Measurements from ENCODE around the gene ADAMTSL2.

ADAMTSL2 gene

GRCh38 chr9:133502112-133502511 is 32.4 kb upstream of the ADAMTSL2 start:
- no peak for DNase-seq

DNA sequence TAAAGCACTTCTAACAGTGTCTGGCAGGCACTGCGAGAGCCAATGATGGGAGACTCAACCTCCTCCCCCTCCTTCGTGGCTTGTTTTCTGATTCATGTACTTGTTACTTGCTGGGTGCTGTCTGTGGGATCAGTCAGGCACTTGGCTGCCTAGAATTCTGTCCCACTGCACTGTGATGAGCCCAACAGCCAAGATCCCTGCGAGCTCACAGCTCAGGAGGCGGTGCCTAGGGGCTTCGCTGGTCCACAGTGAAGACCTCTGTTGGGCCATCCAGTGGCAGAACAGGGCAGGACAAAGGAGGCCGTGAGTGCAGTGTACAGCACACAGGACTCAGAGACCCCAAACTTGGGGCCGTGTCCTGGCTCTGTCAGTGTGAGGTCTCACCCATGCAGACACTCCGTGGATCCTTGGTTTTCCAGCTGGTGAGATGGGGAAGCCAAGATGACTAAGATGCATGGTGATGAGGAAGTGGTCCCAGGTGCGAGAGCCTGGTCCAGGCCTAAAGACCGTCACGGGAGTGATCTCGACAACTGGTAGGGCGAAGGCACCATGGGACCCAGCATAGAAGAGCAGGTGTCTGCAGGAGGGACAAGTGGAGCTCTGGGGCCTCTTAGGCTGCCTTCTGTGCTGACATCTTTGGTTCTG is 29.2 kb upstream of the ADAMTSL2 start:
- DNase-seq = no peak

DNA sequence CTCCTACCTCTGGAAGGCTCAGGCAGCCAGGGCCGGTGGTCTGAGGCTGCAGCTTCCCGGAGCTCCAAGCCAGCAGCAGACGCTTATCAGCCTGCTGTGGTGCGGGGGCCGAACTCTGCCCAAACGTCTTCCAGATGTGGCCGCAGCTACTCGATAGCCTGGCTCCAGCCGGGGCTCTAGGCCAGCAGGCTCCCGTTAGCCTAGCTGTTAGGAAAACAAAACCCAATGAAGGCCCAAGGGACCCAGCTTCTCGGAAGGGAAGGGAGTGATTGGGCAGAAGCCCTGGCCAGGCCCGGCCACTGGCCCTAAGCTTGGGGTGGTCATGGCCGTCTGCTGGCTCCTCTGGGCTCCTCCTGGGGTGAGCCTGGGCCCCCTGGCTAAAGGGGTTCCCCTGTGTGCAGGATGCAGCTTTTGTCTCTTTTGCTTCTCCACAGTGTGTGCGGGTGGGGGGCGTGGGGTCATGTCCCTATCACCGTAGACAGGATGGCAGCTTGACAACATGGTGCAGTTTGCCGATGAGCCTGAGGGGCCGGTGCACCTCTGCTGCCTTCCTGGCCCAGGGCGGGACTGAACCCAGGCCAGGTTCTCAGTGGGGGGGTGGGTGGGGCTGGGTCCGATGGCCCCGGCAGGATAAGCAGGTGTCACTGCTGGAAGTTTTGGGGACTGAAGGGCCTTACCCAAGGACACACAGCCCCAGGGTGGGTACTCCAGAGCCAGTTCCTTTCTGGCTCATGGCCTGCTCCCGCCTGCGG is 28.4 kb upstream of the ADAMTSL2 start:
- no peak for DNase-seq

DNA sequence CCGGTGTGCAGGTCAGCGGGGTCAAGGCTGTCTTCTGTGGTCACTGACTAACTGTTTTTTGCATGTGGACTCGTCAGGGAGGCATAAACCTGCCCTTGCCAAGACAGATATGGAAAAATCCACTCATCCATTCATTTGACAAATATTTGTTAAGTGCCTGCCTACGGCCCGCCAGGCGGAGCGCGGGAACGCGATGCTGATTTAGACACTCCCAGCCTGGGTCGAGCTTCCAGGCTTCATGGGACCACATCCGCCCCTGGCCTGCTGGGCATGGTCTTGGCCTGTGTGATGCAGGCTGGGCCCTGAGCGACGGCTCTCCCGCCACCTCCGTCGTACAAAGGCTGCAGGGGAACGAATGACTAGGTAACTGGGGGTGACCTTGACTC is 27.9 kb upstream of the ADAMTSL2 start:
- DNase-seq = no peak

DNA sequence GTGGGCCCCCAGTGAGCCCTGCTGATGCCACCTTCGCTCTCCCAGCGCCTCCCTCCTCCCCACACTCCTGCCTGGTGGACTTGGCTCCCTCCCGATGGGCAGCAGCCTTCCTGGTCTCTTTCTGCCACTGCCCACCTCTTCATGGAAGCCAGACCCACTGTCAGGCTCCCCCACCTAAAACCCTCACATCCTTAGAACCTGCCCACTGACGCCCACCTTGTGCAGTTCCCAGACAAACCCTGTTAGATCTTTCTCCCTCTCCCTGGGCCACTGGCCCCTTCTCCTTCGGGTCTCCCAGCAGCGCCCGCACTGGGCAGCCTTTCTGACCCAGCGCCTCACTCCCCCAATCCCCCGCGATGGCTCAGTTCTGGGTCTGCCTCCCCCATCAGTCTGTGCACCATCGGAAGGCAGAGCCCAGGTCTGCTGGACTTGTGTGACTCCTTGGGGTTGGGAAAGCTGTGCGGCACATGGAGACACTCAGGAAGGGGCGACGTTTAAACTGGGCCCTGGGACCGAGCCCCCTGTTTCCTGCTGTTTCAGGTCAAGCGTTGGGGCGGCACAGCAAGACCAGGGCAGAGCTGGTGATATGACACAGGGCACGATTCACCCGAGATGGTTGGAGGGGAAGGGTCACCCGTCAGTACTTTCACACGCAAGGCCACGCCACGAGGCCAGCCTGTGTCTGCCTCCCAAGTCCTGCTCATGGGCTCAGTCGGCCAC is 27.1 kb upstream of the ADAMTSL2 start:
- DNase-seq = no peak

DNA sequence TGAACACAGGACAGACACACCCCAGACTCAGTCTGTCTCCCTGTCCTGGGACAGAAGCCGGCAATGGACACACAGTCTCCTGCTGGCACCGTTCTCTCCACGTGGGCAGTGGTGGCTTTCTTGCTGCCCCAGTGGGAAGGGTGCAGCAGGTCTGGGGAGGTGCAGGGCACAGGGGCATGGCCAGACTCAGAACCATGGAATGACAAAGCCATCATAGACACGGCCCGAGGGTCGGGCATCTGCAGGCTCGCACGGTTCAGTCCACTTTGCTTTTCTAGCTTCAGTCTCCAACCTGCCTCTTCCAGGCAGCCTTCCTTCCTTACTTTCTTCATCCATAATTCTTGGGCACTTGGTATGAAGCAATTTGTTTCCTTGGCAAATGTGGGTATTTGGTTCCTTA is 26.5 kb upstream of the ADAMTSL2 start:
- no peak for DNase-seq

- no peak for DNase-seq
These were observed 25.1 kb upstream of the ADAMTSL2 start for GRCh38 chr9:133509179-133510083.

DNA sequence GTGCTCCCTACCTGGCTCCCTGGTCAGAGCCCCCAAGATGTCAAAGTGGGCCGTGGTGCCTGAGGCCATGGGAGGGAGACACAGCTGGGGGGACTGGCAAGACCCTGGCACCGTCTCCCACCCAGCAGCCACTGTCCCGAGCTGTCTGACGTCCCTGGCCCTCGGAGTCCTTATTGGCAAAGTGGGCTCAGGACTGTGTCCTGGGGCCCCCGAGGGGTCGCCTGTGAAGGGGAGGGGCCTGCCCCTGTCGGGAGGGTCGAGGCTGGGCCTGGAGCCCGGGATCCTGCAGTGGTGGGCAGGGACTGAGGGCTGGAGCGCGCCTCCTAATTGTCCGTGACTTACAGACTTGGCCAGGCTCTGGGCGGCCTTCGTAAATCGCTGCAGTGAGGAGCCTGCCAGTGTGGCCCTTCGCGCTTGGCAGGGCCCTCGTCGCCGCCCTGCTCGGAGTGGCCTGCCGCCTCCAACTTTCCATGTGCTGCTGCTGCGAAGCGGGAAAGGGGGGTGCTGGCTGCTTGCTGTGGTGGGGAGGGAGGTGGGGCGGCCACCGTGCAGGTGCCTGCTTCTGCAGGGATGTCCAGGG is 23.5 kb upstream of the ADAMTSL2 start:
- no peak for DNase-seq

DNA sequence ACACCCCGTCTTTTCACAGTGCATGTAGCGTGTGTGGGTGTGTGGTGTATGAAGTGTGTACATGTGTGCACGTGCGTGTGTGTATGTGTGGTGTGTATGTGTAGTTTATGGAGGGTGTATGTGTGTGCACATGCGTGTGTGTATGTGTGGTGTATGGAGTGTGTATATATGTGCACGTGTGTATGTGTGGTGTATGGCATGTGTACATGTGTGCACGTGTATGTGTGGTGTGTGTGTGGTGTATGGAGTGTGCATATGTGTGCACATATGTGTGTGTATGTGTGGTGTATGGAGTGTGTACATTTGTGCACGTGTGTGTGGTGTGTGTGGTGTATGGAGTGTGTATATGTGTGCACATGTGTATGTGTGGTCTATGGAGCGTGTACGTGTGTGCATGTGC is 22.9 kb upstream of the ADAMTSL2 start:
- DNase-seq = no peak

- no peak for DNase-seq
These were observed 22.0 kb upstream of the ADAMTSL2 start for GRCh38 chr9:133512253-133513213.

GRCh38 chr9:133513214-133514100 is 21.0 kb upstream of the ADAMTSL2 start:
- DNase-seq = no peak

DNA sequence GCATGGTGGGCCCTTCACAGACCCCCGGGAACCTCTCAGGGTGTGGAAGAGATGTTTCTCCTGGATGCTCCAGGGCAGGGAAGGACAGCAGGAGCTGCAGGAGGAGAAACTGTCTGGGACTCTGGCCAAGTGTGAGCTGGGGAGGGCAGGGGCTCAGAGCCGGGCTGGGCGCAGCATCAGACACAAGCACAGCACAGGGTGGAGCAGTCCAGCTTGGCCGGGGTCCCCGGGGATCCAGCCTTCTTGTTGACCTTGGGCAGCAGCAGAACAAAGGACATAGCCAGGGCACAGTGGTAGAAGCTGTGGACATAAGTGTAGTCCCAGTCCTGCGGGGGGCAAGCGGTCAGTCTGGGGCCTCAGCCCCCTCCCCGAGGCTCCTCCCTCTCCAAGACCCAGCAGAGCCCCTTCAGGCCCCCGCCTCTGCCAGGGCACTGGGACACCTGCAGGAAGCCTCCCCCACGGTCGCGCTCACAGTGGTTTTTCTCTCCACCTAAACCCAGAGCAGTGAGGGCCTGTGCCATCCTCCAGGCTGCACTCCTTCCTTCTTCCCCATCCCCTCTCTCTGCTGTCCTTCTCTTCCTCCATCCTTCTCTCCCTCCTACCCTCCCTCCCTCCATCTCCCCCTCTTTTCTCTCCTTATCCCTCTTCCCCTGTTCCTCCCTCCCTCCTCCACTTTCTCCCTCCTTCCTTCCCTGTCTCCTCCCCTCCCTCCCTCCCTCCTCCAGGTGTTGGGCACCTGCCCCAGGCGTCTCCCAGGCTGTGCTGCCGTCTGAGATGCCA is 19.9 kb upstream of the ADAMTSL2 start:
- DNase-seq = no peak

- no peak for DNase-seq
These were observed 19.3 kb upstream of the ADAMTSL2 start for GRCh38 chr9:133515240-133515610.

DNA sequence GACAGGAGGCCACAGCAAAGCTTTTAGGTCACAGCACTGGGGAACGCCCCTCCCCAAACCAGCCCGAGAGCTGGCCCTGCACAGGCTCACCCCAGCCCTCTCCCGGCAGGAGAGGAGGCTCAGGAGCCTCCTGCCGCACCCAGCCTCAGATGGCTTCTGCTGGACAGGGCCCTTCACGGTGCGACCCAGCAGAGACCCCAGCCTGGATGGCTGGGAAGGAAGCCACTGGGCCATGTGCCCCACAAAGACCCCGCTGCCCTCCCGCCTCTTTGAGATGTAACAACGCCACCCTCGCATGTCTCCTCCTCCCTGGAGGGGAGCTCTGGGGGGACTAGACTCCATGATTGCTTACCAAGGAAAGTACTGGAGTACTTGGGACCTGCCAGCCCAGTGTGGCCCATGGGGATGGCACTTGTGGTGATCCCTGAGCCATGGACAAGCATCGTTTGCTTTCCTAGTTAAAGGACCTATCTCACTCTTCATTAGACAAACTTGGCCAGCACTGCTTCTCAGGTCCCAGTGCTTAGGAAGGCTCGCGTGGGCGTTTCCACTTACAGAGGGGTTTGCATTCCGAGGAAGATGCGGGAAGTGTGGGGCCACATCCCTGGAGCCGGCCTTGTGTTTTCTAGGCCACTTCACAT is 18.8 kb upstream of the ADAMTSL2 start:
- no peak for DNase-seq

GRCh38 chr9:133516256-133516960 is 18.1 kb upstream of the ADAMTSL2 start:
- no peak for DNase-seq

- DNase-seq = no peak
These were observed 17.5 kb upstream of the ADAMTSL2 start for GRCh38 chr9:133516961-133517350.

- no peak for DNase-seq
These were observed 16.8 kb upstream of the ADAMTSL2 start for GRCh38 chr9:133517711-133518110.

- no peak for DNase-seq
These were observed 16.3 kb upstream of the ADAMTSL2 start for GRCh38 chr9:133518200-133518599.
